ENCODE data around the gene RBPJ. TPM values are rescaled to one million over a fixed set of nuclear protein-coding genes. Genes with fewer than 3 reads are reported as not detected.

Gene RBPJ
- polyA plus RNA-seq (ENCODE audit: insufficient read length in 4 of 4) = 10 to 100 TPM; 66.4 to 85.4 (median 83.3) TPM

DNA sequence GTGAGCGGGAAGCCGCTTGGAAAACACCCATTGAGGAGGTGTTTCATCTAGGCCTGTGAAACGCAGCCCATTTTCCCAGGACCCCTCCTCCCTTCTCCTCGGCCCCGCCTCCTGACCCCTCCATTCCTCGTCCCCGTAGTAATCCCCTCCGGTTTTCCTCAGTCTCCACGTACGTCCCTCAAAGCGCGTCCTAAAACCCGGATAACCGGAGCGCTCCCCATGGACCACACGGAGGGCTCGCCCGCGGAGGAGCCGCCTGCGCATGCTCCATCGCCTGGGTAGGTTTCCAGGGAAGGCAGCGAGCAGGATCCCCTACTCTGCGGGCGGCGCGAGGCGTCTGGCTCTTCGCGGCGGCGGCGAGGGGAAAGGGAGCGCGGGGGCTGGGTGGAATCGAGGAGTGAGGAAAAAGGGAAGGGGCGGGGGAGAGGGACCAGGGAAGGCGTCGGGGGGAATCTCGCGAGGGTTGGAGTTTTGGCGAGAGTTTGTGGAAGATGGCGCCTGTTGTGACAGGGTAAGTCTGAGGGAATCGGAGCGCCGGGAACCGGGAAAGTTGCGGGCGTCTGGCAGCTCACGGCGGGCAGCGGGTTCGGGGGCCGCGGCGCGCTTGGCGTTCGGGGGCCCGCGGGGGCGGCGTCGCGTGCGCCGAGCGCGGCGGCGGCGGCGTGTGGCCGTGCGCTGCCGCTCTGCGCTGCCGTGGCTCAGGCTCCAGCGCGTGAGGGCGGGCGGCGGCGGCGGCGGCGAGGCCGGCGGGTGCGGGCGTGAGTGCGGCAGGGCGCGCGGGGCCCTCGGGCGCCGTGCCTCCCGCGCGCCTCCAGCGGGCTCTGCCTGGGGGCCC, at the start of gene RBPJ:
RBPJ (plus strand) TSS at position 477 of the 835 bp plus-strand sequence; CDS start at position 492, 15 bp downstream.
- DNase-seq (ENCODE audit: low read depth in 4 of 4, low spot score in 3 of 4) = peak; percentile 92 to 98 (median 97)

DNA sequence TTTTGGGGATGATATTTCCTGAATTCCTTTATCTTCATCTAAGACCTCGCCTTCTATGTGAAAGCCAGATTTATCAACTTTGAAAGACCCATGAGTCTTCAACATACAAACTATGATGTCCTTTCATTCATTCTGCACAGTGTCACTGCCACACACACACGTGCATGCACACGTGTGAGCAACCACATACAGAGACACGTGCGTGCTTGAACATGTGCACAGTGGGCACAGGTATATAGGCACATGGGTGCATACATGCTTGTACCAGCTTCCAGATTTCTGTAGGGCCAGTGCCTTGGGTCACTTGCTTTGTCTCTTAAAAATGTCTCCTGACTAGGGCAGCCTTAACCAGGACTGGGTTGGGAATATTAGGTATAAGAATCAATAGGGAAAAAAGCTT, 49.1 kb upstream of the RBPJ start:
- DNase-seq (ENCODE audit: low read depth in 4 of 4, low spot score in 3 of 4) = no peak

DNA sequence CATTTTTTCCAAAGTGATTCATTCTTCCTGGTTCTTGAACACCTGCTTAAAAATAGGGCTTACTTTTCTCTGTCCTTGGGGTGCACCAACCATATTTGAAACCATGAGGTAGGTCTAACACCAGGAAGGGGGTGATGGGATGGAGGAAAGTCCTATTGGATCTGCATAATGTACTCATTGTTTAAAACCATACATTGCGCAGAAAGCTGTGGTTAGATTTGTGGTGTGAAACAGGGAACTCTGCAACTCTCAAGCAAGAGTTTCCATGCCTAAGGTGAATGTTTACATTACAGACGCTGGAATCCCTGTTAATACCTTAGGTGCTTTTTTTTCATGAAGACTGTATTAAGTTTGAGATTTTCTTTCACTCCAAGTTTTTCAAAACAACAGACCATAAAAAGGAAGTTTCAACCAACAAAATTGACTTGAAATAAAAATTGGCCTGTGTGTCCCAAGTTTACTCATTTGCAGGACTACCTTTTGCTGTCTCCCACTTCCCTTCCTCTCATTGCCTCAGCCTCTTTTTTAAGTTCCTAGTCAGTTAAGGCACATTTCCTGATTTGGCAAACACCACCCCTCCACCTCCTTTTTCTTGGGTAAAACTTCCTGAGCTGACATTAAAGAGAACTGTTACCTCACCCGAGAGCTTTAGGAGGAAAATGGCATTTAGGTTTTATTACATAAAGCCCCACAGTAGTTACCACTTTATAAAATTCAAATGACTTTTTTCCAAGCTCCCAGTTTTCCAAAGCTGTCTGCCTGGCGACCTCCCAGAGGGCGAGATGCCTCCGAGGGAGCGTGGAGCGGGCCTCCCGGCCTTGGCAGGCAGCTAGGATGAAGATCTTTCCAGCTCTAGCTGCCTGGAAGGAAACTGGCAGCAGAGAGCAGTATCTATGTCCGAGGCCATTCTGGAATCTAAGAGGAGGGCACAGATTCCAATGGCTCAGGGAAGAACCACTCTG, 47.9 kb upstream of the RBPJ start:
- DNase-seq (ENCODE audit: low read depth in 4 of 4, low spot score in 3 of 4) = no peak

DNA sequence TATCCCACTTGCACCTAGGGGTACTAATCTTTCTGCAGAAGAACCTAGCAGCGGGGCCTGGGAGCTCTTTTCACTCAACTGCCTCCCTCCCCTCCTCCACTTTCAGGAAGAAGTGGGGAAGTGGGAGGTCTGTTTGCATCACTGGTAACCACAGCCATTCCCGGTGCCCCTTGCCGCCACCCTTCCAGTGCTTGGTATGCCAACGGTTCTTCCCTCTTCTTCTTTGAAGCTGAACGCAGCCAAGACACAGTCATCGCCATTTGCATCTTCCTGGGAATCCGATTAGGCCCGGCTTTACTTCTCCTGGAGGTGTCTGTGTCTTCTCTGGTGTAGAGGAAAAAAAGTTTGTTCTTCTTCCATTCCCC, 47.2 kb upstream of the RBPJ start:
- no peak for DNase-seq (ENCODE audit: low read depth in 4 of 4, low spot score in 3 of 4)

DNA sequence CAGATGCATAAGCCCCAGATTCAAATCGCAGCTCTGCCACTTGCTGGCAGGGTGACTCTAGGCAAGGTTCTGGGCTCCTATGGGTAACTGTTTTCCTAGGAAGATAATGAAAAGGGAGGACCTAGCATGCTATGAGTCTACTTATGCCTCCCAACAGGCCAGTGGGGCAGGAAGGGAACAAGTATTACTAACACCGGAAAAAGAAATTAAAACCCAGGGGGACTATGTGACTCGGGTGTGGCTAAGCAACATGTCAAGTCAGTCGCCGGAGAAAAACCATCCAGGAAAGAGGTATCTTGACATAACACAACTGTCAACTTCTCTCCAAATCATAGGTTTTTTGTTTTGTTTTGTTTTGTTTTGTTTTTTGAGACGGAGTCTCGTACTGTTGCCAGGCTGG, 45.5 kb upstream of the RBPJ start:
- DNase-seq (ENCODE audit: low read depth in 4 of 4, low spot score in 3 of 4) = no peak

DNA sequence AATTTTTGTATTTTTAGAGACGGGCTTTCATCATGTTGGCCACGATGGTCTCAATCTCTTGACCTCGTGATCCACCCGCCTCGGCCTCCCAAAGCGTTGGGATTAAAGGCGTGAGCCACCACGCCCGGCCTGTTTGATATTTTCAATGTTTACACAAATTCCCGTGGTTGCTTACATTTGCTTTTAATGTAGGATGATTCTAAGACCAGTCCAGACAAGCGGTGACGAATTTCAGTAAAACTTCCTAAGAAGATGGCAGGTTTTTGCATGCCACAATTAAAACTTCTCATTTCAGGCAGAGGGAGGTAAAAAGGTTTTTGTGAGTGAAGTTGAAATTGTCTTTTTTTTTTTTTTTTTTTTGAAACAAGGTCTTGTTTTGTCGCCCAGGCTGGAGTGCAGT, 41.4 kb upstream of the RBPJ start:
- no peak for DNase-seq (ENCODE audit: low read depth in 4 of 4, low spot score in 3 of 4)

DNA sequence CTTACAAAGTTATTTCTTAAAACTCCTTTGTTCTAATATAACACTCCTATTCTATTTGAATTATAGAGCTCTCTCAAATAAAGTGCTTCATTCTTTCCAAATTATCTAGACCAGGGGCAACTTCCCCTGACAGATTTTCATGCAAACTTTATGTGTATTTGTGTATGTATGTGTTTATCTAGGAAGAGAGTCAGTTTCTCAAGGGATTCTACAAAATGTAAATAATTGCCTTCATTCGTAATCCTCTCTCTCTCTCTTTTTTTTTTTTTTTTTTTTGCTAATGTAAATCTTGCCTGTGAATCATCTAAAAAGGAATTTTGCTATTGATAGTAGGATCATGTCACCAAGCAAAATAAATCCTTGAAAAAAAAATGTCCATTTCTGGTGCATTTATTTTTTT, 38.9 kb upstream of the RBPJ start:
- no peak for DNase-seq (ENCODE audit: low read depth in 4 of 4, low spot score in 3 of 4)

DNA sequence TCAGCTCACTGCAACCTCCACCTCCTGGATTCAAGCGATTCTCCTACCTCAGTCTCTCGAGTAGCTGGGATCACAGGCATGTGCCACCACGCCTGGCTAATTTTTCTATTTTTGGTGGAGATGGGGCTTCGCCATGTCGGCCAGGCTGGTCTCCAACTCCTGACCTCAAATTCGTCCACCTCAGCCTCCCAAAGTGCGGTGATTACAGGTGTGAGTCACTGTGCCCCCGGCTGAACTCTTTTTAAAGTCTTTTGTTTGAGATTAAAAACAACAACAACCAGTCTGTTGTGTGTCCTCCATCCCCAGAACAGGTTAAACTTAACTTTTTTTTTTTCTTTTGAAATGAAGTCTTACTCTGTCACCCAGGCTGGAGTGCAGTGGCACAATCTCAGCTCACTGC, 36.3 kb upstream of the RBPJ start:
- no peak for DNase-seq (ENCODE audit: low read depth in 4 of 4, low spot score in 3 of 4)

DNA sequence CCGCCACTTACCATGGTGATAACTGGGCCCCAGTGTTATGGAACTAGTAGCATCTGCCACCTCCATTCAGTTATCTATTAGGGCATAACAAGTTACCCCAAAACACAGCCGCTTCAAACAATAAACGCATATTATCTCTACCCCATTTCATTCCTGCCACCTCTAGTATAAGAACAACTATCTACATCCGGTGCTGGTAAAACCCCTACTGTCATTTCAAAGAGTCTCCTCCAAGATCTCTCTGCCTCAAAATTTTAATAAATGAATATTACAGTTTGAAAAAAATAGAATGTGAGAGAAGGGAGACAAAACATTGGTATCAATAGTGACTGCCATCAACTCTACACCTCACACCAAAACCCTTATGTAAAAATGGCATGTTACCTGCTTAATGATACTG, 35.5 kb upstream of the RBPJ start:
- no peak for DNase-seq (ENCODE audit: low read depth in 4 of 4, low spot score in 3 of 4)

DNA sequence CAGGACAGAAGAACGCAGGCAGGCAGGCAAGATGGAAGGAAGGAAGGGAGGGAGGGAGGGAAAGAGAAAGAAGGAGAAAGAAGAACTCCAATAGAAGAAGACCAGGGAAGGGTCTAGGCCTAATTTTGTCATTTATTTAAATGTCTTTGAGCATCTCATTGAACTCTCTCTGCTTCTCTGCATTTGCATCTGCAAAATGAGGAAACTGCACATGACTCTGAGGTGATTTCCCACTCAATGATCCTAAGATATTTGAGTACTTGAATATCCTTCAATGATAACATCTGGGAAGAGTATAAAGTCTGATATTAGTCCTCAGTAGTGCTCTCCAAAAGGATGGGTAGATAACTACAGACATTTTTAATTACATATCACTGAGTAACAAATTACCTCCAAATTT, 33.1 kb upstream of the RBPJ start:
- no peak for DNase-seq (ENCODE audit: low read depth in 4 of 4, low spot score in 3 of 4)

DNA sequence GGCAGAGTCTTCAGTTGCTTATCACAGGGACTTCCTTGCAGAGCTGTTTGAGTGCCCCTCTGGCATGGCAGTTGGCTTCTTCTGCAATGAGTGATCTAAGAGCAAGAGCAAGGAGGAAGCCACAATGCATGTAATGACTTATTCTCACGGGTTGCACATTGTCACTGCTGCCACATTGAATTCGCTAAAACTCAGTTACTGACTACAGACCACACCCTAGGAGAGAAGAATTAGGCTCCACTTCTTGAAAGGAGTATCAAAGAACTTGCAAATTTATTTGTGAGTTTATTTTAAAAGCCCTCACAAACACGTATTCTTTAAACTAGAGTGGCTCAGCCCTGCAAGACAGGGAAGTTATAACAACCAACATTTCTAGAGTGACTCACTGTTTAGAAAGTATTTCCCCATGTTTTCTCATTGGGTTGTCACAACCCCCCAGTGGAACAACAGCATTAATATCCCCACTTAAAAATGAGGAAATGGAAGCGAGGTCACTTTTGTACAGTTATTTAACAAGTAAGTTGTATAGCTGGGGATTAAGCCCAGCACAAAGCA, 32.4 kb upstream of the RBPJ start:
- no peak for DNase-seq (ENCODE audit: low read depth in 4 of 4, low spot score in 3 of 4)

DNA sequence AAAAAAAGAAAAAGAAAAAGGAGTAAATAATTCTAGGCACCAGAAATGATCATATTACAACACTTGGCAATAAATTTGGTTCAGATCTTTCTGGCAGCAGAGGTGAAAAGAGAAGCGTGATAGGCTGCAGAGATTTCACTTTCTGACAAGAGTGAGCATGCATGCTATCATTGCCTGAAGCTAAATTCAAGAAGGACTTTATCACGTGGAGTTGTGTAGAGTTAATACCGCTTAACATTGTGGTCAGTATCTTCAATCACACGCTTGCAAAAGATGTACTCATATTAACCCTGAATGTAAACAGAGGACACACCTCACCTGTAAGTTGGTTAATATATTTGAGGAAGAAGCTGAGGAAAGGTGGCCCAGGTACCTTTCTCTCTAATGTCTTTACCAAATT, 31.4 kb upstream of the RBPJ start:
- DNase-seq (ENCODE audit: low read depth in 4 of 4, low spot score in 3 of 4) = no peak

DNA sequence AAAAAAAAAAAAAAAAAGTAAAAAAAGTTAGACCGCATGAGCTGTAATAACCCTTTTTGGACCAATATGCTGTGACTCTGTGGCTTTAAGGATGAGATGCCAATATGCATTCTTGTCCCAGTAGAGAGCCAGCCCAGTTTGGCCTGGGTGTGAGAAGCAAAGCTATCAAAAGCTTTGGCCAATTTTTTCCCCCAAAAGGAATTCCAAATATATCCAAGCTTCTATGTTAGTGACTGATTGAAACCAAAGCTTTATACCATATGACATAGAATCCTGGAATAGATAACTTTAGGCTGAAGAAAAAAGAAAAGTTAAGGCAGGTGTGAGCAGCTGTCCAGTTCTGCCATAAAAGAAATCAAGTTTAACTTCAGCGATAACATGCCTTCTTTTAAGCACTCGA, 30.5 kb upstream of the RBPJ start:
- DNase-seq (ENCODE audit: low read depth in 4 of 4, low spot score in 3 of 4) = no peak

DNA sequence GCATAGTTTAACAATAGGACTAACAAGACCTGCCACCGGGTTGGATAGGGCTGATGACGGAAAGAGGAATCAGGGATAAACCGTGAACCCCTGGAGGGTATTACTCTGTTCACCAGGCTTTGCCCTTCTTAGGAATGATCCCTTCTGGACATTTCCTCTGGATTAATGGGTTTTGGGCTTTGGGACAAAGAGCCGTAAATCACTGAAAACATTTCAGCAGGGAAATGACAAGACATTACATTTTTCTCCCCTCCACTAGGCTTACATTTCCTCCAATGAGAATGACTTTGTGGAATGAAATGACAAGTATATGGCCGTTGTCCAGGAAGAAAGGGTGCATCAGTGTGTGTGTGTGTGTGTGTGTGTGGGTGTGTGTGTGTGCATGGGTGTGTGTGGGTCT, 25.9 kb upstream of the RBPJ start:
- DNase-seq (ENCODE audit: low read depth in 4 of 4, low spot score in 3 of 4) = no peak

DNA sequence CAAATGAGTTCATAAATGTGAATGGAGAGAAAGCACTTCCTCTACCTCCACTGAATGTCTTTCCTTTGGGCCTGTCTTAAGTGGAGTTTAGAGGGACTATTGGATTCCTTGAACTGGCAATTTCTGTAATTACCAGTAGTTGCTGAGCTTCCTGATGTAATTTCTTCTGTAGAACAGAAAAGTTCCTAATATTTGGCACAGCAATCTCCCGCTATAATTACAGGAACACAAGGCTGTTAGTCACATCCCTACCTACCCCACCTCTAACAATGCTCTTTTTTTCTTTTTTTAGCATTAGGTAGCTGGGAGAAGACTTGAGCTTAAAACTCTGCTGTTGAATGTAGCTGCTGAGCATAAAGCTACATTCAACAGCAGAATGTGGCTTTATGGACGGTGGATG, 24.8 kb upstream of the RBPJ start:
- no peak for DNase-seq (ENCODE audit: low read depth in 4 of 4, low spot score in 3 of 4)

DNA sequence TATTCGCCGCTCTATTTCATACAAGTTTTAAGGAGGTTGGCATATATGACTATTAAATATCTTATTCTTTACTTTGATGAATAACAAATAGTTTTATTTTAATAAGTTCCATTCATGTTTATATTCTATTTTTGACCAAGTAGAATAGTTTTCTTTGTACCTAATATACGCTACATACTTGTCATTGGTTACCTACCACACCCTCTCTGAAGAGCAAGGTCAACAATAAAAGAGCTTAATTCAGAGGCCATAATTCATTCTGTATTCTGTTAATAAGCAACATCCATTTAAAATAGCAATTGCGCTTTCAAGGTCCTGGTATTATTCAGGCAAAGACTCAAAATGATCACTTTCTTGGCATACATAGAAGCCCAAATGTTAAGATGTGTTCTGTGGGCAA, 24.3 kb upstream of the RBPJ start:
- DNase-seq (ENCODE audit: low read depth in 4 of 4, low spot score in 3 of 4) = no peak

DNA sequence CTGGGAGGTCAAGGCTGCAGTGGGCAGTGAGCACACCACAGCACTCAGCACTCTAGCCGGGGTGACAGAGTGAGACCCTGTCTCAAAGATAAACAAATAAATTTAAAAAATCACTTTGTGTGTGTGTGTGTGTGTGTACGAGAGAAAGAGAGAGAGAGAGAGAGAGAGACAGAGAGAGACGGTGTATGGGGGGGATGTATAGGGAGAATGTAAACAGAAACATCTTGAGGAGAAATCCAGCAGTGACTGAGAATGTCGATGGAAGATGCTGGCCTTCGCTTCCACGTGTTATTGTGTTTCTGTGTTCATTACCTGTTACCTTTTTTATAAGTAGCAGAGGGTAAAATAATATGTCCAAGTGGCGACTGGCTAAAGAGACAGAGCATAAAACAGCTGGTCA, 23.6 kb upstream of the RBPJ start:
- no peak for DNase-seq (ENCODE audit: low read depth in 4 of 4, low spot score in 3 of 4)

DNA sequence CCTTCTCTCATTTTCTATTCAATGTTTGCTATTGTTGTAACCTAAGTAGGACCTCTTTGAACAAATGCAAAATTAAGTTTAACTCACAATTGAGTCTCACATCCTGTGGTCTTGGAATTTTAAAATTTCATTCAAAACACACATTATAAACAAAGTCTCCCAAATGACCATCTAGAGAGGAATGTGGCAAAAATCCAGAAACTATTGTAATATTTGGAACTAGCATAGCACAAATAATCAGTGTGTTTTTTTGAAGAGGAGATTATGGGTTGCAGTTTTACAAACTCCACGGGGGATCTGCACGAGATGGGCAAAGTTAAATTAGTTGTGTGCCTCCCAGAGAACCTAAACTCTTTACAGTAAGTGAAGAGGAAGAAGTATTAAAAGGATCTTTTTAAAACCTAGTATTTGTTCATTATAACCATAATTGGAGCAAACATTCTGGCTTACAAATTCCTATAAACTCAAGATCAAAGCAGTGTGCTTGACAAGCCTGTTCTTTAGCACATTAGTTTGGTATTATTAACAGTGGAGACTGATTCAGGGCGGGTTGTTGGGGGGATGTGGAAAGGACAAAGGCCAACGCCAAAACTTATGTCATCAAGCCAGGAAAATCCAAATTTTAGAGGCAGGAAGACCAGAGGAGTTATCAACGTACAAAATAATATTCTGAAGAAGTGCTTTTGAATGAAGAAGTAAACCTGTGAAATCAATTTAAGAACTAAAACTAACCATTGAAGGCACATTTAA, 22.4 kb upstream of the RBPJ start:
- DNase-seq (ENCODE audit: low read depth in 4 of 4, low spot score in 3 of 4) = no peak

DNA sequence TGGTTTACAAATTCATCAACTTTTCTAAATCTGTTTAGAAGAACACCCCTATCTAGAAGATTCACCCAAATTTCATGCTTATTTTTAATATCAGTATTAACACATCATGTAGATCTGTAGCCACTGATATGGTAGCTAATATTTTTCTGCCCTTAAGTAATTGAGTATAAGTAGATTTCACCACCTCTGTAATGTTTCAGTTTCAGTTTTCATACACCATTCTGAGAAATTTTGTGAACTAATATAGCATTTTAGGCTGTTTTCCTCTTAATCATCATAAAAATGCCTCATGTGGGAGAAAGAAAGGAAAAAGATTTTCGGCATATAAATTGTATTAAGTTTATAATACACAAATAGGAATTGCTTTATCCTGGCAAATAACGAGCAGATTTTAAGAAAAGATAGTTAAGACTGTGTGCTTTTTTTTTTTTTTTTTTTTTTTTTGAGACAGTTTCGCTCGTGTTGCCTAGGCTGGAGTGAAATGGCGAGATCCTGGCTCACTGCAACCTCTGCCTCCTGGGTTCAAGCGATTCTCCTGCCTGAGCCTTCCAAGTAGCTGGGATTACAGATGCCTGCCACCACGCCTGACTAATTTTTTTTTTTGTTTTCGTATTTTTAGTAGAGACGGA, 21.4 kb upstream of the RBPJ start:
- no peak for DNase-seq (ENCODE audit: low read depth in 4 of 4, low spot score in 3 of 4)
